Trophoblast cell (in vitro differentiated cells and primary cell): ENCODE data around the gene GDF9.
A peak's percentile ranks its signal among the peaks of the same experiment; 100 is the strongest.

Experiments used
- DNase-seq, 2 donors: peaks; one replicate each; pipeline ENCODE4 v3.0.0-alpha.2; 2016
- H2AFZ ChIP-seq: 2 replicates; pipeline ENCODE4 v1.6.1; 2013; ENCODE audit warnings: low read length, moderate library complexity, mild to moderate bottlenecking; ENCODE audit not compliant: insufficient read depth, poor library complexity
- H2AK5ac ChIP-seq: 2 replicates; pipeline ENCODE4 v1.6.1; 2013; ENCODE audit warnings: mild to moderate bottlenecking, low read length
- H2BK120ac ChIP-seq: 2 replicates; pipeline ENCODE4 v1.6.1; 2013; ENCODE audit warnings: low read length, mild to moderate bottlenecking, moderate library complexity; ENCODE audit not compliant: insufficient read depth, poor library complexity
- H2BK12ac ChIP-seq: 2 replicates; pipeline ENCODE4 v1.6.1; 2013; ENCODE audit warnings: mild to moderate bottlenecking, low read length, moderate library complexity
- H2BK5ac ChIP-seq: 2 replicates; pipeline ENCODE4 v1.6.1; 2013; ENCODE audit warnings: low read length, low read depth, moderate library complexity, mild to moderate bottlenecking; ENCODE audit not compliant: poor library complexity
- H3K14ac ChIP-seq: 2 replicates; pipeline ENCODE4 v1.6.1; 2013; ENCODE audit warnings: mild to moderate bottlenecking, low read length
- H3K18ac ChIP-seq: 2 replicates; pipeline ENCODE4 v1.6.1; 2013; ENCODE audit warnings: mild to moderate bottlenecking, low read length
- H3K23ac ChIP-seq: 2 replicates; pipeline ENCODE4 v1.6.1; 2013; ENCODE audit warnings: low read length
- H3K27ac ChIP-seq: 2 replicates; pipeline ENCODE4 v1.5.1; 2013; ENCODE audit warnings: low read depth, mild to moderate bottlenecking, inconsistent platforms, low read length, moderate library complexity
- H3K27me3 ChIP-seq: 2 replicates; pipeline ENCODE4 v1.6.1; 2013; ENCODE audit warnings: inconsistent platforms, mild to moderate bottlenecking, low read length, moderate library complexity; ENCODE audit not compliant: insufficient read depth
- H3K36me3 ChIP-seq, 2 experiments: 1 replicate in 1 of 2; 2 replicates in 1 of 2; pipeline ENCODE4 v1.6.1; 2013; ENCODE audit warnings: low read length in 2 of 2, mild to moderate bottlenecking in 2 of 2, moderate library complexity in 1 of 2; ENCODE audit not compliant: insufficient read depth in 2 of 2, control insufficient read depth in 1 of 2
- H3K4ac ChIP-seq: 2 replicates; pipeline ENCODE4 v1.6.1; 2013; ENCODE audit warnings: low read depth, mild to moderate bottlenecking, low read length, moderate library complexity
- H3K4me1 ChIP-seq, 2 experiments: 1 replicate in 1 of 2; 2 replicates in 1 of 2; pipeline ENCODE4 v1.6.1; 2013; ENCODE audit warnings: low read length in 2 of 2, mild to moderate bottlenecking in 2 of 2, moderate library complexity in 1 of 2; ENCODE audit not compliant: insufficient read depth in 2 of 2, control insufficient read depth in 1 of 2
- H3K4me2 ChIP-seq: 2 replicates; pipeline ENCODE4 v1.6.1; 2013; ENCODE audit warnings: inconsistent platforms, mild to moderate bottlenecking, low read length, moderate library complexity
- H3K4me3 ChIP-seq: 2 replicates; pipeline ENCODE4 v1.5.1; 2013; ENCODE audit warnings: mild to moderate bottlenecking, low read depth, low read length, inconsistent platforms
- H3K79me1 ChIP-seq: one replicate; pipeline ENCODE4 v1.6.1; 2013; ENCODE audit warnings: low read length
- H3K79me2 ChIP-seq: 2 replicates; pipeline ENCODE4 v1.6.1; 2013; ENCODE audit warnings: low read length, mild to moderate bottlenecking; ENCODE audit not compliant: control insufficient read depth, insufficient read depth, poor library complexity
- H3K9ac ChIP-seq: 2 replicates; pipeline ENCODE4 v1.6.1; 2013; ENCODE audit warnings: mild to moderate bottlenecking, low read length
- H3K9me3 ChIP-seq: 2 replicates; pipeline ENCODE4 v1.6.1; 2013; ENCODE audit warnings: low read depth, mild to moderate bottlenecking, control low read depth, inconsistent platforms, low read length; ENCODE audit not compliant: insufficient read depth
- H4K12ac ChIP-seq: 2 replicates; pipeline ENCODE4 v1.6.1; 2013; ENCODE audit warnings: low read depth, mild to moderate bottlenecking, low read length, moderate library complexity
- H4K8ac ChIP-seq: 2 replicates; pipeline ENCODE4 v1.6.1; 2013; ENCODE audit warnings: low read depth, mild to moderate bottlenecking, low read length, moderate library complexity
- H4K91ac ChIP-seq: one replicate; pipeline ENCODE4 v1.6.1; 2013; ENCODE audit warnings: low read depth, mild to moderate bottlenecking, low read length, moderate library complexity
- WGBS: extraction: QIAGEN DNeasy Blood & Tissue Kit; methylation state at CpG from one replicate; pipeline ENCODE4 v1.1.7; 2013; ENCODE audit warnings: missing lambda C conversion rate; ENCODE audit not compliant: insufficient read length, insufficient coverage; ENCODE audit errors: extremely low coverage; 5-methylcytosine and 5-hydroxymethylcytosine counted together

GDF9 gene

GRCh38 chr5:132905938-132906337 is 39.7 kb upstream of the GDF9 start:
- Histone ChIP-seq H3K79me2 (no peaks in the 10 kb centered on the region), H3K9me3 (no peaks in the 10 kb centered on the region), H2AFZ (no peak overlapping the region), H3K4me1 (no peaks in the 10 kb centered on the region), H2BK120ac (no peak overlapping the region), H3K4ac (no peak overlapping the region), H3K27ac (no peak overlapping the region), H3K4me3 (no peak overlapping the region), H3K14ac (no peak overlapping the region), H2AK5ac (no peak overlapping the region), H3K18ac (no peak overlapping the region), H3K4me2 (no peak overlapping the region), H4K91ac (no peak overlapping the region), H3K27me3 (no peaks in the 10 kb centered on the region), H3K9ac (no peak overlapping the region), H2BK12ac (no peak overlapping the region), H3K23ac (no peak overlapping the region), H3K36me3 (peaks cover 11 to 13% of the 10 kb centered on the region in 2 experiments), H3K79me1 (no peaks in the 10 kb centered on the region), H2BK5ac (no peak overlapping the region), H4K12ac (no peak overlapping the region), H4K8ac (no peak overlapping the region)
- no CpG with 5 or more reads among the region's 2 CpGs for WGBS
- DNase-seq = peak; percentile 88 to 95

GRCh38 chr5:132901730-132902129 is 35.5 kb upstream of the GDF9 start:
- H2BK120ac ChIP-seq = no peak overlapping the region
- H3K79me2 ChIP-seq = no peaks in the 10 kb centered on the region
- H3K9ac ChIP-seq = no peak overlapping the region
- H4K8ac ChIP-seq = no peak overlapping the region
- WGBS = no CpG with 5 or more reads among the region's 3 CpGs
- no peak overlapping the region for H3K4me3 ChIP-seq
- no peak overlapping the region for H3K23ac ChIP-seq
- no peak overlapping the region for H3K27ac ChIP-seq
- DNase-seq = no peak
- no peaks in the 10 kb centered on the region for H3K9me3 ChIP-seq
- peaks cover 24 to 27% of the 10 kb centered on the region in 2 experiments for H3K36me3 ChIP-seq
- no peak overlapping the region for H3K4me2 ChIP-seq
- H2BK5ac ChIP-seq = no peak overlapping the region
- no peak overlapping the region for H2BK12ac ChIP-seq
- H3K27me3 ChIP-seq = no peaks in the 10 kb centered on the region
- no peak overlapping the region for H4K91ac ChIP-seq
- H3K14ac ChIP-seq = no peak overlapping the region
- no peak overlapping the region for H3K18ac ChIP-seq
- no peak overlapping the region for H2AFZ ChIP-seq
- H3K4ac ChIP-seq = no peak overlapping the region
- H3K79me1 ChIP-seq = no peaks in the 10 kb centered on the region
- no peaks in the 10 kb centered on the region for H3K4me1 ChIP-seq
- H2AK5ac ChIP-seq = no peak overlapping the region
- H4K12ac ChIP-seq = no peak overlapping the region

- H3K9me3 ChIP-seq = no peaks in the 10 kb centered on the region
- no peaks in the 10 kb centered on the region for H3K27me3 ChIP-seq
- no peak overlapping the region for H3K4me3 ChIP-seq
- no peak overlapping the region for H2AFZ ChIP-seq
- H2AK5ac ChIP-seq = no peak overlapping the region
- H3K36me3 ChIP-seq = peaks cover 28 to 31% of the 10 kb centered on the region in 2 experiments
- H3K14ac ChIP-seq = no peak overlapping the region
- no peak overlapping the region for H2BK120ac ChIP-seq
- no peak overlapping the region for H3K23ac ChIP-seq
- no peak overlapping the region for H4K8ac ChIP-seq
- H3K27ac ChIP-seq = no peak overlapping the region
- no peak overlapping the region for H3K9ac ChIP-seq
- no peak overlapping the region for H4K12ac ChIP-seq
- no CpG with 5 or more reads among the region's 4 CpGs for WGBS
- H3K4me1 ChIP-seq = no peaks in the 10 kb centered on the region
- no peak overlapping the region for H2BK5ac ChIP-seq
- H3K4ac ChIP-seq = no peak overlapping the region
- no peaks in the 10 kb centered on the region for H3K79me2 ChIP-seq
- no peak overlapping the region for H3K18ac ChIP-seq
- no peak overlapping the region for H4K91ac ChIP-seq
- no peak overlapping the region for H3K4me2 ChIP-seq
- no peaks in the 10 kb centered on the region for H3K79me1 ChIP-seq
- H2BK12ac ChIP-seq = no peak overlapping the region
- DNase-seq = no peak
Measured at GRCh38 chr5:132901036-132901435, 34.8 kb upstream of the GDF9 start.

GRCh38 chr5:132898094-132898493 is 31.8 kb upstream of the GDF9 start:
- H3K4ac ChIP-seq = no peak overlapping the region
- H2AK5ac ChIP-seq = no peak overlapping the region
- H3K4me2 ChIP-seq = no peak overlapping the region
- H4K8ac ChIP-seq = no peak overlapping the region
- no peak overlapping the region for H2AFZ ChIP-seq
- H3K14ac ChIP-seq = no peak overlapping the region
- DNase-seq = no peak
- no peak overlapping the region for H3K18ac ChIP-seq
- no peak overlapping the region for H4K91ac ChIP-seq
- no peaks in the 10 kb centered on the region for H3K79me2 ChIP-seq
- no peaks in the 10 kb centered on the region for H3K79me1 ChIP-seq
- H2BK120ac ChIP-seq = no peak overlapping the region
- no peak overlapping the region for H3K27ac ChIP-seq
- no peak overlapping the region for H3K23ac ChIP-seq
- H3K36me3 ChIP-seq = peaks cover 31 to 38% of the 10 kb centered on the region in 2 experiments
- H3K9ac ChIP-seq = no peak overlapping the region
- H4K12ac ChIP-seq = no peak overlapping the region
- H3K27me3 ChIP-seq = no peaks in the 10 kb centered on the region
- H3K4me1 ChIP-seq = no peaks in the 10 kb centered on the region
- H3K4me3 ChIP-seq = no peak overlapping the region
- H3K9me3 ChIP-seq = no peaks in the 10 kb centered on the region
- WGBS = no CpG with 5 or more reads among the region's 3 CpGs
- H2BK12ac ChIP-seq = no peak overlapping the region
- H2BK5ac ChIP-seq = no peak overlapping the region
